Fibroblast of lung (primary cell): Measurements from ENCODE around the gene PTPN13. TPM values are rescaled to one million over a fixed set of nuclear protein-coding genes. Genes with fewer than 3 reads are reported as not detected.

Experiments used
- DNase-seq, 2 donors: peaks; one replicate each; pipeline versions ENCODE4 v3.0.0 to v3.0.0-alpha.2; 2010; ENCODE audit warnings: low read depth in 2 of 2
- H2AFZ ChIP-seq: 2 replicates; pipeline ENCODE4 v1.5.1; 2012; ENCODE audit warnings: low read length, control low read depth, inconsistent platforms
- H3K27ac ChIP-seq: 2 replicates; pipeline ENCODE4 v1.5.1; 2011; ENCODE audit warnings: low read length, control low read depth; ENCODE audit not compliant: insufficient read depth
- H3K27me3 ChIP-seq: 2 replicates; pipeline ENCODE4 v1.5.1; 2011; ENCODE audit warnings: mild to moderate bottlenecking, low read length; ENCODE audit not compliant: control insufficient read depth, insufficient read depth
- H3K36me3 ChIP-seq: 2 replicates; pipeline ENCODE4 v1.5.1; 2011; ENCODE audit warnings: low read length; ENCODE audit not compliant: control insufficient read depth, insufficient read depth
- H3K4me1 ChIP-seq: 2 replicates; pipeline ENCODE4 v1.5.1; 2011; ENCODE audit warnings: low read length; ENCODE audit not compliant: control insufficient read depth, insufficient read depth; ENCODE audit errors: extremely low read depth
- H3K4me2 ChIP-seq: 2 replicates; pipeline ENCODE4 v1.5.1; 2011; ENCODE audit warnings: low read length, control low read depth; ENCODE audit not compliant: insufficient read depth; ENCODE audit errors: extremely low read depth
- H3K4me3 ChIP-seq, 4 experiments: fragments of 200-600 bp in 1 of 4; sonication (generic) in 1 of 4; replicated peaks in 1 of 4; 2 replicates each; pipeline ENCODE4 v1.5.1; 2011 to 2016; ENCODE audit warnings: low read length in 4 of 4, low read depth in 3 of 4, mild to moderate bottlenecking in 3 of 4, control low read depth in 2 of 4, inconsistent platforms in 1 of 4, mixed read lengths in 1 of 4; ENCODE audit not compliant: insufficient read depth in 1 of 4; ENCODE audit errors: control extremely low read depth in 1 of 4
- H3K79me2 ChIP-seq: 2 replicates; pipeline ENCODE4 v1.5.1; 2012; ENCODE audit warnings: mild to moderate bottlenecking, low read length, inconsistent platforms; ENCODE audit not compliant: control insufficient read depth, insufficient read depth
- H3K9ac ChIP-seq: 2 replicates; pipeline ENCODE4 v1.5.1; 2011; ENCODE audit warnings: mild to moderate bottlenecking, low read length, control low read depth; ENCODE audit not compliant: insufficient read depth
- H3K9me3 ChIP-seq: 2 replicates; pipeline ENCODE4 v1.5.1; 2012; ENCODE audit warnings: low read depth, low read length; ENCODE audit not compliant: control insufficient read depth, insufficient read depth
- H4K20me1 ChIP-seq: 2 replicates; pipeline ENCODE4 v1.5.1; 2011; ENCODE audit warnings: low read length; ENCODE audit not compliant: control insufficient read depth, insufficient read depth; ENCODE audit errors: extremely low read depth
- CTCF ChIP-seq, 2 donors: IDR thresholded peaks in 1 of 2; conservative IDR thresholded peaks in 1 of 2; 1 replicate in 1 of 2; 2 replicates in 1 of 2; pipeline ENCODE4 v1.5.1; 2011 to 2012; ENCODE audit warnings: low read length in 2 of 2, control low read depth in 1 of 2, inconsistent platforms in 1 of 2, low read depth in 1 of 2, mild to moderate bottlenecking in 1 of 2
- EZH2 ChIP-seq: IDR thresholded peaks from 2 replicates; pipeline ENCODE4 v1.5.1; 2012; ENCODE audit warnings: low read length, control low read depth, mild to moderate bottlenecking; ENCODE audit errors: missing control alignments
- polyA plus RNA-seq, 2 donors: library from polyadenylated mRNA; depleted of rRNA in 1 of 2; stranded (reverse) in 1 of 2; unstranded in 1 of 2; fragments of >200 nt; gene quantifications; 2 replicates each; pipeline ENCODE4 v1.2.1, GENCODE V29; 2011 to 2012; ENCODE audit warnings: missing spikeins in 1 of 2
- total RNA-seq: library from RNA; depleted of rRNA; stranded (reverse); fragments of >200 nt; gene quantifications from 2 replicates; pipeline ENCODE4 v1.2.1, GENCODE V29; 2014

The PTPN13 gene
- total and polyA plus RNA-seq, 2 donors (not counting 1 experiment from before 2014, with no cell fraction given): 16.5 to 136 TPM

GRCh38 chr4:86759298-86759697, 165.2 kb downstream of the PTPN13 start:
- TF ChIP-seq CTCF (conservative IDR thresholded peaks at IDR 0.05 in 1 of 2, IDR thresholded peaks at IDR 0.05 in 1 of 2; ENCODE audit: low read depth in 1 of 2, low read length in 2 of 2) (no peak), EZH2 (no peak)
- Histone ChIP-seq H3K9me3 (no peaks in the 10 kb centered on the region), H3K4me1 (no peaks in the 10 kb centered on the region), H3K9ac (no peak overlapping the region), H3K4me3 (no peak overlapping the region), H4K20me1 (no peaks in the 10 kb centered on the region), H3K27ac (no peak overlapping the region), H3K4me2 (no peak overlapping the region), H3K36me3 (no peaks in the 10 kb centered on the region), H3K79me2 (no peaks in the 10 kb centered on the region), H3K27me3 (no peaks in the 10 kb centered on the region), H2AFZ (no peak overlapping the region)
- no peak for DNase-seq

GRCh38 chr4:86762649-86763048, 168.5 kb downstream of the PTPN13 start:
- no peak overlapping the region for H3K4me2 ChIP-seq
- H3K27me3 ChIP-seq: no peaks in the 10 kb centered on the region
- no peak for DNase-seq
- H3K9ac ChIP-seq: no peak overlapping the region
- TF ChIP-seq CTCF (conservative IDR thresholded peaks at IDR 0.05 in 1 of 2, IDR thresholded peaks at IDR 0.05 in 1 of 2; ENCODE audit: low read depth in 1 of 2, low read length in 2 of 2): no peak
- no peaks in the 10 kb centered on the region for H3K36me3 ChIP-seq
- no peaks in the 10 kb centered on the region for H3K9me3 ChIP-seq
- H3K4me3 ChIP-seq: no peak overlapping the region
- no peak overlapping the region for H3K27ac ChIP-seq
- no peak overlapping the region for H2AFZ ChIP-seq
- H4K20me1 ChIP-seq: no peaks in the 10 kb centered on the region
- H3K79me2 ChIP-seq: no peaks in the 10 kb centered on the region
- H3K4me1 ChIP-seq: no peaks in the 10 kb centered on the region

- no peak for DNase-seq
- Histone ChIP-seq H4K20me1 (peaks cover 2% of the 10 kb centered on the region), H3K4me1 (no peaks in the 10 kb centered on the region), H3K36me3 (peaks cover 9% of the 10 kb centered on the region), H3K79me2 (no peaks in the 10 kb centered on the region), H3K4me2 (no peak overlapping the region), H3K9me3 (no peaks in the 10 kb centered on the region), H3K27me3 (no peaks in the 10 kb centered on the region), H3K9ac (no peak overlapping the region), H2AFZ (no peak overlapping the region), H3K4me3 (no peak overlapping the region), H3K27ac (no peak overlapping the region)
- TF ChIP-seq CTCF (conservative IDR thresholded peaks at IDR 0.05 in 1 of 2, IDR thresholded peaks at IDR 0.05 in 1 of 2; ENCODE audit: low read depth in 1 of 2, low read length in 2 of 2): no peak
These were observed 175.7 kb downstream of the PTPN13 start for GRCh38 chr4:86769794-86770193.
